Small intestine (tissue), 7 donors: Measurements from ENCODE around the gene GLB1L. TPM values are rescaled to one million over a fixed set of nuclear protein-coding genes. Genes with fewer than 3 reads are reported as not detected.
A peak's percentile ranks its signal among the peaks of the same experiment; 100 is the strongest.

Experiments used
- DNase-seq, 2 donors: peaks; one replicate each; pipeline versions ENCODE4 v3.0.0 to v3.0.0-alpha.2; 2013
- FAIRE-seq: peaks from 2 replicates; lab custom pipeline; 2012; peaks lifted over from hg19 to GRCh38; lab: Jason Lieb, UNC
- H3K27ac ChIP-seq, 3 donors: one replicate each; pipeline ENCODE4 v1.5.1; 2013; ENCODE audit warnings: low read length in 2 of 3, mild to moderate bottlenecking in 2 of 3, control low read depth in 1 of 3, inconsistent platforms in 1 of 3, low read depth in 1 of 3, moderate library complexity in 1 of 3
- H3K27me3 ChIP-seq, 3 donors: one replicate each; pipeline ENCODE4 v1.6.1; 2013; ENCODE audit warnings: low read length in 3 of 3, inconsistent platforms in 1 of 3; ENCODE audit not compliant: control insufficient read depth in 3 of 3, insufficient read depth in 3 of 3
- H3K36me3 ChIP-seq, 3 donors: one replicate each; pipeline ENCODE4 v1.6.1; 2013; ENCODE audit warnings: low read length in 3 of 3, inconsistent platforms in 1 of 3, low read depth in 1 of 3, mild to moderate bottlenecking in 1 of 3, moderate library complexity in 1 of 3; ENCODE audit not compliant: control insufficient read depth in 3 of 3, insufficient read depth in 2 of 3
- H3K4me1 ChIP-seq, 3 donors: one replicate each; pipeline ENCODE4 v1.6.1; 2013; ENCODE audit warnings: low read length in 2 of 3, inconsistent platforms in 1 of 3, low read depth in 1 of 3, mild to moderate bottlenecking in 1 of 3, moderate library complexity in 1 of 3; ENCODE audit not compliant: control insufficient read depth in 3 of 3, insufficient read depth in 2 of 3
- H3K4me3 ChIP-seq, 3 donors: one replicate each; pipeline ENCODE4 v1.5.1; 2013; ENCODE audit warnings: low read length in 3 of 3, control low read depth in 1 of 3, inconsistent platforms in 1 of 3, low read depth in 1 of 3, mild to moderate bottlenecking in 1 of 3, moderate library complexity in 1 of 3
- H3K9me3 ChIP-seq, 2 donors: one replicate each; pipeline ENCODE4 v1.6.1; 2013; ENCODE audit warnings: low read depth in 1 of 2, low read length in 1 of 2; ENCODE audit not compliant: control insufficient read depth in 2 of 2, insufficient read depth in 1 of 2
- WGBS, 3 donors: extraction: QIAGEN DNeasy Blood & Tissue Kit; methylation state at CpG; one replicate each; pipeline ENCODE4 v1.1.7; 2013; 5-methylcytosine and 5-hydroxymethylcytosine counted together
- polyA plus RNA-seq, 4 donors: library from polyadenylated mRNA; stranded (reverse) in 3 of 4; unstranded in 1 of 4; fragments of 200-250 nt in 3 of 4; fragments of 120-200 nt in 1 of 4; gene quantifications; one replicate each; pipeline versions ENCODE4 v1.2.1 to v1.2.3, GENCODE V29; 2013
- donor health status: healthy with polysubstance abuse.
- donor health status: control.
- donor health status: control.
- donor health status: Bipolar disorder and iron deficiency.
- donor health status: healthy.

Gene GLB1L
- polyA plus RNA-seq, 4 donors, result 3.1 to 36.1 (median 4.3) TPM

DNA sequence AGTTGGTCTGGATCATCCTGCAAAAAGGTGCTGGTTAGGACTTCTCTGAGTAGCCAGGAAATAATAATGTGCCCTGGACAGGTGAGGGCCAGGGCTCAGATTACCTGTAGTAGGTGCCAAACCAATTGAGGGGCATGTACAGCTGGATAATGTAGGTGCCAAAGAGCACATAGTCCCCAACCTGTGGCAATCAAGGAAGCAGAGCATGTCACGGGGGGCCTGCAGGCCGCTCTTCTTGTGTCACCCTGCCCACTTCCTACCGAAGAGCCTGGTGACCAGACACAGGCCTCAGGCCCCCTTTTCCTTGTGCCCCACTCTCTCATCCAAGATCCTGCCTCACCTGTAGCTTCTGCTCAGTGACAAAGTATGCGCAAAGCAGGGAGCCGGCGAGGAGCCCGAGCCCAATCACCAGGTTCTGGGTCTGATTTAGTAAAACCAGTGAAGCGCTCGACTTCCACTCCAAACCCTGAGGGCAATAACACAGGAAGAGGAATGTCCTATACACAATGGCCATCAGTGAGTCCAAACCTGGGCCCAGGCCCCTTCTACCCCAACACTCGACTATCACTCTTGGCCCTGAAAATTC lies 31.7 kb downstream of the GLB1L start:
- Histone ChIP-seq H3K36me3 (peaks cover 2 to 73% (median 6%) of the 10 kb centered on the region in 3 donors), H3K4me1 (peaks cover 0 to 25% (median 0%) of the 10 kb centered on the region in 3 donors), H3K4me3 (no peak overlapping the region), H3K27me3 (no peaks in the 10 kb centered on the region), H3K9me3 (no peaks in the 10 kb centered on the region), H3K27ac (no peak overlapping the region)
- FAIRE-seq (no peak), DNase-seq (no peak)
- WGBS, 3 donors, result 94 to 95% (median 94%) methylated on average over 10 of the region's 10 CpGs

DNA sequence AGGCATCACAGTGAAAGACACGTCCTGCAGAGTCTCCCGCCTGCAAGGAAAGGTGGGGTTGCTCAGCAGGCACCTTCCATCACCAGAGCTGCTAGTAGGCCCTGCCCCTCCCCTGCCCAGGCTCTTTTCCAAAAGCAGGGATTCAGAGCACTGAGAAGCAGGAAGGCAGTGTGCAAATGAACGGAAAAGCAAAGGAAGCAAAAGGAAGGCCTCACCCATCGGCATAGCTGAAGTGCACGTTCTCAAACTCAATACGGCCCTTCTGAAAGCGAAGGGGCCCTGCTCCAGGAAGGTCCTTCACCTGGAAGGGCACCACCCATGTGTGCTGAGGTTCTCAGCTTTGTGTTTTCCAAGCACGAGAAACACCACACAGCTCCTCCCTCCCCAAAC lies 32.2 kb downstream of the GLB1L start:
- Histone ChIP-seq H3K36me3 (peaks cover 3 to 79% (median 11%) of the 10 kb centered on the region in 3 donors), H3K4me3 (no peak overlapping the region), H3K27me3 (no peaks in the 10 kb centered on the region), H3K4me1 (peaks cover 0 to 23% (median 0%) of the 10 kb centered on the region in 3 donors), H3K9me3 (no peaks in the 10 kb centered on the region), H3K27ac (no peak overlapping the region)
- FAIRE-seq, result no peak
- DNase-seq, result no peak
- WGBS, 3 donors, result 89 to 93% (median 92%) methylated on average over 8 of the region's 8 CpGs

DNA sequence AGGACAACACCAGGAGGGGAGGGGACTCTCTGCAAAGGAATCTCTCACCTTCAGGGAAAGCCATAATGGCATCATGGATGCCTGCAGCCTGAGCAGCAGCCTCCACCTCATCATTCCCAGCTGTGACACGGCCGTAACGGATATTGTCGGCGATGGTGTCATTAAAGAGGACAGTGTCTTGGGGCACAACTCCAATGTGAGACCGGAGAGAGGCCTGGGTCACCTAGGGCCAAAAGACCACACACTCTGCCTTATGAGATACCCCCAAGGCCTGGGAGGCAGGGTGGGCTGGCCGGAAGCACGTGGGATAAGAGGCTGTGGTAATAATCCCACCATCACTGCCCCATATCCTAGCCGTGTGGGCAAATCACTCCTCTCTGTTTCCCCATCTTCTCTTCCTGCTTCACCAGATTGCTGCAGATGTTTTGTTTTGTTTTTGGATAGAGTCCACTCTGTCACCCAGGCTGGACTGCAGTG lies 34.3 kb downstream of the GLB1L start:
- Histone ChIP-seq H3K4me3 (no peak overlapping the region), H3K9me3 (no peaks in the 10 kb centered on the region), H3K36me3 (peaks cover 5 to 78% (median 11%) of the 10 kb centered on the region in 3 donors), H3K27me3 (no peaks in the 10 kb centered on the region), H3K27ac (peak overlapping the region in 2 of 3 donors; percentile 27 to 45), H3K4me1 (peaks cover 0 to 17% (median 0%) of the 10 kb centered on the region in 3 donors)
- WGBS, 3 donors, result 91 to 94% (median 91%) methylated on average over 9 of the region's 9 CpGs
- no peak for FAIRE-seq
- DNase-seq, result no peak

DNA sequence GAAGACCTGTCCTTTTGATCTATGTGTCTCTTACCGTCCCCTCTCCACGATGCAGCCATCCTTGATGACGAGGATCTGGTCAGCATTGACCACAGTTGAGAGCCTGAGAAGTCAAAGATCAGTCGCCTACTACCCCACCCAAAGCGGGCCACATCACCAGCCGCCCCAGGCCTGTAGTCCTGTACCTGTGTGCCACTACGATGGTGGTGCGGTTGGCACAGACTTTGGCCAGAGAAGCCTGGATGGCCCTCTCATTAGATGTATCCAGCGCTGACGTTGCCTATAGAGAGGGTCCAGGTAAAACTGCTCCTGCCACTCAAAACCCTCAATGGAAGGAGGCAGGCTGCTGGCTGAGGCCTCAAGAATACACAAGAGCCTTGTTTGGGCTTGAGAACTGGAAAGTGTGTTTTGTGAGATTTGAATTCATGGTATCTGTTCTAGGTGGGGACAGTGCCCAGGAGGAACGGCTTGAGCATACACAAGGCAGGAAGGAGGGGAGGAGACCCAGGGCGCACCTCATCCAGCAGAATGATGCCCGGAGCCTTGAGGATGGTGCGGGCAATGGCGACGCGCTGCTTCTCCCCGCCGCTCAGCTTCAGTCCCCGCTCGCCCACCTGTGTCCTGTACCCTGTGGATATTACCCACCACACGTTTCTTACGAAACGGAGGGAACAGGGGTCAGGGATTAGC lies 34.9 kb downstream of the GLB1L start:
- no peaks in the 10 kb centered on the region for H3K27me3 ChIP-seq
- peak overlapping the region in 1 of 3 donors; percentile 45 for H3K27ac ChIP-seq
- no peak for FAIRE-seq
- DNase-seq, result no peak
- peaks cover 5 to 72% (median 9%) of the 10 kb centered on the region in 3 donors for H3K36me3 ChIP-seq
- no peak overlapping the region for H3K4me3 ChIP-seq
- H3K9me3 ChIP-seq, result no peaks in the 10 kb centered on the region
- H3K4me1 ChIP-seq, result peaks cover 0 to 18% (median 0%) of the 10 kb centered on the region in 3 donors
- 94 to 96% (median 94%) methylated on average over 23 to 24 of the region's 24 CpGs for WGBS, 3 donors

DNA sequence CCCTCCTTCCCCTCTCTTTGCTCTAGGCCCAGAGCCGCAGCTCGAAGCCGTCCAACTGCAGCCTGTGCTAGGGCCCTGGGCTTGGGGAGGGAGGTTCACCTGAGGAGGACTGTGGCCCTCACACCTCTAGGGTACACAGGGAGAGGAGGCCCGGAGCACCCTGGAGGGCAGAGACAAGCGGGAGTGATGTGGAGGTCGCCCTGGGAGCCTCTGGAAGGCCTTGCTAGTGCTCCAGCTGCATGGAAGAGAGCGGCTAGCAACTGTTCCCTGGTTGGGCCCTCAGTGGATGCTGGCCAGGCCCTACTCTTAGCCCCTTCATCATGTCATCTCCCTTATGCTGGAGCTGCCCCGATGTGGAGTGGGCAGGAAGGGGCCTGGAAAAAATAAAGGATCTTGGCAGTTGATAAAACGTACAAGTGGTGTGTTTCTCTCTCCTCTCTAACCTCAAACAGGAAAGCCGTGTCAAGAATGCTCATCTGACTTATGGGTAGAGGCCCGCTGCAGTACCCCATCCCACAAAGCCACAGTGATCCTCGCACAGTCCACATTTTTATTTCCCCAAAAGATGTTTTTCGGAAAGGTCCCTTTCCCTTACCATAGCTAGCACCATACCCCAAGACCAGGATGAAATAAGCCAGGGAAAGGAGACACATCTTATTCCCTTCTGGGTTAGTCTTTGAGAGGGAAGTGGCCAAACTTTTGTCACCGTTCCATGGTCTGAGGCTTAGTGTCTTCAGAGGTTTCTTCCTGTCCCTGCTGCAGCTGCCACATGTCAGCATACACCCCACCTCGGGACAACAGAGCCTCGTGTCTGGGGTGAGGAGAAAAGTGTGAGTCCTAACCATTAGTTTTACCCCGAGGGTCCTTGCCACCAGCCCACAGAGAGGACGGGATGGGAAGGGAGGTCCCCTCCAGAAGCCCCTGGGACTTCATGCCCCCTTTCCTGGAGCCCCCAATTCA lies 35.7 kb downstream of the GLB1L start:
- Histone ChIP-seq H3K27ac (peak overlapping the region in 2 of 3 donors; percentile 29 to 48), H3K36me3 (peaks cover 5 to 66% (median 9%) of the 10 kb centered on the region in 3 donors), H3K4me1 (peaks cover 0 to 18% (median 0%) of the 10 kb centered on the region in 3 donors), H3K9me3 (no peaks in the 10 kb centered on the region), H3K4me3 (no peak overlapping the region), H3K27me3 (no peaks in the 10 kb centered on the region)
- FAIRE-seq, result no peak
- DNase-seq, result no peak
- 75 to 79% (median 75%) methylated on average over 16 to 18 of the region's 18 CpGs for WGBS, 3 donors

DNA sequence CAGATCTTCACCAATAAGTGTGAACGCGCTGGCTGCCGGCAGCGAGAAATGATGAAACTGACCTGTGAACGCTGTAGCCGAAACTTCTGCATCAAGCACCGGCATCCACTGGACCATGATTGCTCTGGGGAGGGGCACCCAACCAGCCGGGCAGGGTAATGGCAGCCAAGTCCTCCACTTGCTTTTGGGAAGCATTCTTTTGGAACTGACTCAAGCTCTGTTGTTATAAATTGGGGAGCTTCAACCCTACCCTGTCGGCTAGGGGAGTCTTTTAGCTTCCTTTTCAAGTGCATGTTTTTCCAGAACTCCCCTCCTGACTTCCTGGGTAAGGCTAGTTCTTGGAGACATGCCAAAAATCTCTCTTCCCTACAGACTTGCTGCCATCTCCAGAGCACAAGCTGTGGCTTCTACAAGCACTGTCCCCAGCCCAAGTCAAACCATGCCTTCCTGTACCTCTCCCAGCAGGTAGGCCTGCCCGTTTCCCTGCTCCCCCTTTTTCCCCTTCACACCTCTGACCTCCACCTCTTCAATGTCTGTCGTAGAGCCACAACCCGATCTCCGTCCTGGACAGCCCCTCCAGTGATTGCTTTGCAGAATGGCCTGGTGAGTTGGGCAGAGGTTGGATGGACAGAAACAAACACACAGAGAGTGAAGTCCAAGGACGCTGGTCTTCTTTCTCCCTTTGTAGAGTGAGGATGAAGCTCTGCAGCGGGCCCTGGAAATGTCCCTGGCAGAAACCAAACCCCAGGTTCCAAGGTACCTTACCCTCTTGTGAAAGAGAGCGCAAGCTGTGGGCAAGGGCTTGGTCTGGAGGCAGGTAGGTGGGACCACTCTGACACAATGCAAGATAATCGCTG lies 37.1 kb downstream of the GLB1L start:
- WGBS, 3 donors, result 61 to 66% (median 64%) methylated on average over 17 of the region's 17 CpGs
- Histone ChIP-seq H3K4me3 (peak overlapping the region in 1 of 3 donors; percentile 75), H3K27ac (peak overlapping the region in 2 of 3 donors; percentile 71 to 100), H3K4me1 (peaks cover 0 to 18% (median 0%) of the 10 kb centered on the region in 3 donors), H3K27me3 (no peaks in the 10 kb centered on the region), H3K9me3 (no peaks in the 10 kb centered on the region), H3K36me3 (peaks cover 5 to 52% (median 9%) of the 10 kb centered on the region in 3 donors)
- FAIRE-seq (no peak), DNase-seq (no peak)

DNA sequence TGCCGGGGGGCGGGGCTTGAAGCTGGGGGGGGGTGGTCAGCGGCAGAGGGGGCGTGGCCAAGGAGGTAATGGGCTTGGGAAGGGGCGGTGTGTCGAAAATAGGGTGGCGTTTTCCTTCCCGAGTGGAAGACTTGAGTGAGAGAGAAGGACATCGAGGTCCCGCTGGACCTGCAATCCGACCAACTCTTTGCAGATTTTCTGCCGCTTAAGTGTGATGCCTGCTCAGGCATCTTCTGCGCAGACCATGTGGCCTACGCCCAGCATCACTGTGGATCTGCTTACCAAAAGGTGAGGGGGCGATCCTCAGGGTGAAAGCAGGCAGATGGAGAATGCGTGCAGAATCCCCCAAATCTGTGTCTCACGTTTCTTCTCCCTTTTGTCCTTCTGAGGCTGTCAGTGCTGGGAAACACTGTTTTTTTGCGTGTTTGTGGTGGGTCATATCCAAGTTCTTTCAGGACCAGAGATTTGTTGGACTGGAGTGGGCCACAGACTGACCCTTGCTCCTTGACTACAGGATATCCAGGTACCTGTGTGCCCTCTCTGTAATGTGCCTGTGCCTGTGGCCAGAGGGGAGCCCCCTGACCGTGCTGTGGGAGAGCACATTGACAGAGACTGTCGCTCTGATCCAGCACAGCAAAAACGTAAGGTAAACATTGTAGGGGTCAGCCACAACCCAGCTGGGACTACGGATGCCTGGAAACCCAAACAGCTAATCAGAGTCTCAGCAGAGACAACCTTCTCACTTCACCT lies 37.9 kb downstream of the GLB1L start:
- FAIRE-seq (no peak), DNase-seq (no peak)
- peak overlapping the region in 2 of 3 donors; percentile 94 to 100 for H3K27ac ChIP-seq
- peaks cover 0 to 18% (median 0%) of the 10 kb centered on the region in 3 donors for H3K4me1 ChIP-seq
- no peaks in the 10 kb centered on the region for H3K9me3 ChIP-seq
- peak overlapping the region; percentile 63 to 75 (median 67) for H3K4me3 ChIP-seq
- WGBS, 3 donors, result 15 to 17% (median 15%) methylated on average over 17 to 22 of the region's 22 CpGs
- H3K27me3 ChIP-seq, result no peaks in the 10 kb centered on the region
- H3K36me3 ChIP-seq, result peaks cover 5 to 44% (median 9%) of the 10 kb centered on the region in 3 donors
